Retina (tissue), 1 donor: ENCODE measurements around the gene EYS.
"Not testable (repeated sequence)": the region's sequence is repeated elsewhere in the genome, so short reads cannot be mapped to it uniquely, and the experiment has no call there.

ENCODE experiments used
- DNase-seq: peaks from one replicate; pipeline ENCODE4 v3.0.0-alpha.2; 2016

Gene EYS

DNA sequence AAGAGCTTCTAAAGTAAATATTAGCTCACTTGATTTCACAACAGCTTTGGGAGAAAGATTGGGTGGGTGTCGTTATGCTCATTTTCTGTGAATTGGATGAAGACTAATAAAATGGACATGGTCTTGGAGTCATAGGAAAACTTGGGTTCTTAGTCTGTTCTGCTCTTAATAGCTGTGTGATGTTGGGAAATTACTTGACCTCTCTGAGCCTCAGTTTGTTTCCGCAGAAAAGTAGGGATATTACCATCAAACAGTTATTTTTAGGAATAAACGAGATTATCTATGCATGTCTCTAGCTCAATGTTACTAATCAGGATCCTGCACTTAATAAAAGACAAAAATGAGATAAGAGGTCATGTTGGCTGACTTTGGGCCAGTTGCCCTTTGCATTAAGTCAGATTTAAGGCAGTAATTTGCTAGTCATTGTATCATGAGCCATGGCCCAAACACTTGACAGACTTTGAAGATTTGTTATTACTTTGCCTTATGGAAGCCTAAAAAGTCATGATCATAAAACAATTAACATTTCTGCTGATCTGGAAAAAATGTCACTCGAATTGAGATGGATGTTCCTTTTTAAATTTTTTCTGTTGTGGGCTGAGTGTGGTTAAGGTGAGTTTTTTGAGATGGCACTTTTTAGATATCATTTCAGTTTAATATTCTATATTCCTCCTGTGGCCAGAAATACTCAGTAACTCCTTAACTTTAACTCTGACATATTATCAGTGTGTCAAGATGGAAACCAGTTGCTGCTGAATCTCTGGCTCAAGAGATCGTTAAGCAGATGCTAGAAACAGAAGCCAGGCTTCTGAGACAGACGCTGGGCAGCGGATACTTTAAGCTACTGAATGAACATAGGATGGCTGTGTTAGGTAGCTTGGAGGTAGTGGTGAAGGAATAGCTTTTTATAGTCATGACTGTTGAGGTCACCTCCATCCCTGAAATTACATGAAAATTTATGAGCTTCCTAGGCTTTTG lies 1779.8 kb downstream of the EYS start:
- DNase-seq = no peak

DNA sequence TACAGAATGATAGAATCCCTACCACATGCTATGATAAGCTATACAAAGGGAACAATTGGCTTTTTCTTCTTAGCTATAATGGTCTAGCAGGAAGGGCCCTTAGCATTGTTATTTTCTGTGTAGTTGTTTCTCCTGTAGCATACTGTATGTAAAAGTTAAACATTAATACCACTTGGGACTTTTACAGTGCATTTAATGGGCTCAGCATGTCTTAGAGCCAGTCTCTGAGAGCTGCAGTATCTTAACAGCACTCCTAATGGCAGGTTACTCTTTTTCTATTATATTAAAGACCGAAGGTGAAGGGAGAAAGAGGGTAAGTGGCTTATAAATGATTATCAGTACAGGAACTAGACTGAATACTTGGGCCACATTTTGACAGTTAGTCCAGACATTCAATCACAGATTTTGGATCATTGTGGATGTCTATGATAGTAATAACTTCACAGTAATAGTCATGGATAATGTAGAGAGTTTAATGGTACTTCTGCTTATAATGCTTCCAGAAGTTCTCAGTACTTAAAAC lies 1780.7 kb downstream of the EYS start:
- no peak for DNase-seq

DNA sequence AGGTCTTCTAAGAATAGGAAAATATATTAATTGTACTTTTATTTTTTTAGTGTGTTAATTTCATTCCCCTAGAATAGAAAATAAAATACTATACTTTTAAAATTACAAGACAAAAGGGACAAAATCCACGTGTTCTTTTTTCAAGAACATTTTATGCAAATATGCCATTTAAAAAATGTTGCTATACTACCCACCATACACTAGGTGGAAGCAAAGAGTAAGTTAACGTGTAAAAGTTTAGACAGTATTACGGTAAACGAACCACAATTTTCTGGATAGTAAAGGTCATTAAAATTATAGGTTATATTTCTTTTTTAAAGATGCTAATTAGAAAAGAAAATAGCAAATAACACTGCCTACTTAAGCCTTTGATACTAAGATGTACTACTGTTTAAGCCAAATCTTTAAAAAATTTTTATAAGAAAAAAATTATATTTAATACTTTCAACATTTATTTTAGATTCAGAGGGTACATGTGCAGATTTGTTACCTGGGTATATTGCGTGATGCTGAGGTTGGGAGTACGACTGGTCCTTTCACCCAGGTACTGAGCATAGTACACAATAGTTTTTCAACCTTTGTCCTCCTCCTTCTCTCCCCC lies 1783.8 kb downstream of the EYS start:
- DNase-seq = no peak

DNA sequence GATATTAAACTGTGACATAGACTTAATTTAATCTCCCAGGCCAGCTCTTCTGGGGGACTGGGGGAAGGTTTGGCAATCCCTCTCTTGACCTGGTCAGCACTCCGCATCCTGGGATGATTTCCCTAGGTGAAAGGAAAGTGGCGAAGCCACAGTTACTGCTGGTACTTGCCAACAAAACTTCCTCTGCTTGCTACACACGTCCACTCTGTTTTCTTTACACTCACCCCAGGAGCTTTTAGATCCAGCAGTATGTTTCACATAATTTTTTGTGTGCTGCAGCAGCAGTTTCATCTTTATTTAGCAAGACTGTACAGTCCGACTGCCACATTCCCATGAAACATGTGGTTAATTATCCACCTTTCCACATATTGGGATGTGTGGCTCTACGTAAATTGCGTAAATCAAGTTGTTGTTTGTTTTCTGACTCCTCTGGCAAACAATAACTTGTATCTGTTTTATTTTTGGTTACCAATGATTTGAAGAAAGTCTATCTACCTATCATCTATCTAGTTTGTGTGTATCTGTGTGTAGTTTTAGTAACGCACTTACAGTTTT lies 1787.4 kb downstream of the EYS start:
- DNase-seq = no peak

DNA sequence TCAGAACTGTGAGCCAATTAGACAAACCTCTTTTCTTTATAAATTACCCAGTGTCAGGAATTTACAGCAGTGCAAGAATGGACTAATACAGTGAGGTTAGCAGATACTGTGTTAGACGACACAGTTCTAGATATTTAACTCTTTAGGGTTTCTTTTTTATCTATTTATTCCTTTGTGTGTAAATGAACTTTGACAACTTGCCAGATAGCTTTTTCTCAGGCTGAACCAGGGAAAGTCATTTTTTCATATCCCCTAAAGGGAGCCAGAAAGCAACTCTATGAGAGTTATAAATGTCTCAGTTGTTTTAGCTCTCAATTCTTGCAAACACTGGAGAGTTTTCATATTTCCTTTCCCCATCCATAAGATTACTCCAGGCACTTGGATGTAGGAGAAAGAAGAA lies 1794.1 kb downstream of the EYS start:
- DNase-seq = no peak

DNA sequence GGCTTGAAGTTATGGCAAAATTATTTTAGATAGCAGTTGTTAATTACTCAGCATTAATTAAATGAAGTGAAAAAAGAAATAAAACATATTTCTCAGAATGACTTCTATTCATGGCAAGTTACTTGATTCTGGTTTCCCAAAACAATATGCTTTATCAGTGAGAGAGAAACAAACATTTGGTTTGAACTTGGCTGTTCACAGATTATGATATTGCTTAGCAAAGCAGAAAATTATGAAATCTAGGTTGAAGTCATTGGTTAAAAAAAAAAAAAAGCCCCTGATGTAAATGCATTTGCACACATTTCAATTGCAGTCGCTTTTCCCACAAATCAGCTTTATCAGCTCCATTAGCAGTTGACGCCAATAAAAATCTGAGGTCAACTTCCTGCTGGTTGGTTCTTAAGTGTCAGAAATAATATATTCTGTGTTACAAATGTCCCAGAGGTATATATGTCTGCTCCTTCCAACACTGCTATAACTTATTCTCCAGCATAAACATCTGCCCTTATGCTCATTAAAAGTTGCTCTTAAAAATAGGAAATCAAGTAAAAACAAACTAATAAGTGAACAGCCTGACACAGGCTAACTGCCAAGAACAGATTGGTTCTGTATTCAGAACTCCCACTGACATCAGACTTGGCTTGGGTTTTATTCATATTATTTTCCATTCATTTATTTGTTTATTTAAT lies 1796.0 kb downstream of the EYS start:
- DNase-seq = no peak

DNA sequence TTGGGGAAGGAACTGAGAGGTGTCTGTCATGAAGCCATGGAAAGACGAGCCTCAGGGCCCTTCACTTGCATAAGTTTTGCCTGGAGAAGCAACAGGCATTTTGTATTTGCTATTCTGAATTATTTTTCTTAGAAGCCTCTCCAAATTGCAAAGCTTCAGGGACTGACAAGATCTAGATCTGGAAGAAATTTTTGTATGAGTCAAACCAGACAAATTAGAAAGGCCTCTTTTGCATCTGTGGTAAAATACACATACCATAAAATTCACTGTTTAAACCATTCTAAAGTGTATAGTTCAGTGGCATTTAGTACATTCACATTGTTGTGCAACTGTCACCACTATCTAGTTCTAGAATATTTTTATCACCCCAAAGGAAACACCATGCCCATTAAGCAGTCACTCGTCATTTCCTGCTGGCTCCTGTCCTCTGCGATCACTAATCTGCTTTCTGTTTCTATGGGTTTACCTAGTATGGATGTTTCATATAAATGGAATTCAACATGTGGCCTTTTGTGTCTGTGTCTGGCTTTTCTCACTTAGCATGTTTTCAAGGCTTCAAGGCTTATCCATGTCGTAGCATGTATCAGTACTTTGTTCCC lies 1802.3 kb downstream of the EYS start:
- no peak for DNase-seq

DNA sequence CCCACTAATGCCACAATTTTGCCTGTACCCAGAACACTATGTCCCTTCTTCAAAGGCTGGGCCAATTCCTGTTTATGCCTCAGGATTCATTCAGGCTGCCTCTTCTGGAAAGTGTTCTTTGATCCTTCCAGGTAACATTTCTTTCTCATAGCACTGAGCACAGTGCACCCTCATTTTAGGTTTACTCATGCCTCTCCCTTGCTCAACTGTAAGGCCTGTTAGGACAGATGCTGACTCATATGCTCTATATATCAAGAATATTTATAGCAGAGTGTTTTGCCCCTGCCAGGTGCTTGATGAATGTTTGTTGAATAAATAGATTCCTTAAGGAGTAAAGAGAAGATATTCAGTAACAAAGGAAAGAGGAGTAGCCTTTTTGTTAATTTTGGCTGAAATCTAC lies 1807.5 kb downstream of the EYS start:
- DNase-seq = no peak

DNA sequence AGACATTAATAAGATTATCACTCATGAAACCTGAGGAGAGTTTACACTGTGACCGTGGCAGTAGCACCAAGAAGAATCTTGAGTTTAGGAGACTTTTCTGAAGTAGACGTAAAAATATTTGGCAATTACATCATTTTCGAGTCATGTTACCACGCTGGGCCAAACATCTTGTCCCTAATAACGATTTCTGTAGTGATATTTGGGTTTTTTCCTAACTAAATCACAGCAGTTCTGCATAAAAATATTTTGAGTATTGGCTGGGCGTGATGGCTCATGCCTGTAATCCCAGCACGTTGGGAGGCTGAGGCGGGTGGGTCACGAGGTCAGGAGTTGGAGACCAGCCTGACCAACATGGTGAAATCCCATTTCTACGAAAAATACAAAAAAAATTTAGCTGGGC lies 1809.1 kb downstream of the EYS start:
- DNase-seq = no peak

DNA sequence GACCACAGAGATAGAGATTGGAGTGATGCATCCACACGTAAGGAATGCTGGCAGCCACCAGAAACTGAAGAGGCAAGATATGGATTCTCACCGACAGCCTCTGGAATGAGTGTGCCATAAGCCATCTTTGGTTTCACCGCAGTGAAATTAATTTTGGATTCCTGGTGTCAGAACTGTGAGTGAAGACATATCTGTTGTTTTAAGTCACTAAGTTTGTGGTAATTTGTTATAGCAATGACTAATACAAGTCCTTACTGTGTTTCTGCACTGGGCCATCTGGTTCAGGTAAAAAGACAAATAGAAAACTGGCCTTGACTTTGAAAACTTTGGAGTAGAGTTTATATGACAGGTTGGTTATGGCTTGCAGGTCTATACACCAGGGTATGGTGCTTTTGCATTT lies 1809.6 kb downstream of the EYS start:
- no peak for DNase-seq

DNA sequence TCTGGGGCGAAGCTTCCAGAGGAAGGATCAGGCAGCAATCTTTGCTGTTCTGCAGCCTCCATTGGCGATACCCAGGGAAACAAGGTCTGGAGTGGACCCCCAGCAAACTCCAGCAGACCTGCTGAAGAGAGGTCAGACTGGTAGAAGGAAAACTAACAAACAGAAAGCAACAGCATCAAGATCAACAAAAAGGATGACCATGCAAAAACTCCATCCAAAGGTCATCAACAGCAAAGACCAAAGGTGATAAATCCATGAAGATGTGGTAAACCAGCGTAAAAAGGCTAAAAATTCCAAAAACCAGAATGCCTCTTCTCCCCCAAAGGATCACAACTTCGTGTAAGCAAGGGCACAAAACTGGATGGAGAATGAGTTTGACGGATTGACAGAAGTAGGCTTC lies 1818.6 kb downstream of the EYS start:
- no peak for DNase-seq

DNA sequence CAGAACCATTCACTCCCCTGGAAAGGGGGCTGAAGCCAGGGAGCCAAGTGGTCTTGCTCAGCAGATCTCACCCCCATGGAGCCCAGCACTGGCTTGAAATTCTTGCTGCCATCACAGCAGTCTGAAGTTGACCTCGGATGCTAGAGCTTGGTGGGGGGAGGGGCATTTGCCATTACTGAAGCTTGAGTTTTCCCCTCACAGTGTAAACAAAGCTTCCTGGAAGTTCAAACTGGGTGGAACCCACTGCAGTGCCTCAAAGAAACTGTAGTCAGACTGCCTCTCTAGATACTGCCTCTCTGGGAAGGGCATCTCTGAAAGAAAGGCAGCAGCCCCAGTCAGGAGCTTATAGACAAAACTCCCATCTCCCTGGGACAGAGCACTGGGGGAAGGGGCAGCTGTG lies 1819.2 kb downstream of the EYS start:
- not testable (repeated sequence) for DNase-seq

DNA sequence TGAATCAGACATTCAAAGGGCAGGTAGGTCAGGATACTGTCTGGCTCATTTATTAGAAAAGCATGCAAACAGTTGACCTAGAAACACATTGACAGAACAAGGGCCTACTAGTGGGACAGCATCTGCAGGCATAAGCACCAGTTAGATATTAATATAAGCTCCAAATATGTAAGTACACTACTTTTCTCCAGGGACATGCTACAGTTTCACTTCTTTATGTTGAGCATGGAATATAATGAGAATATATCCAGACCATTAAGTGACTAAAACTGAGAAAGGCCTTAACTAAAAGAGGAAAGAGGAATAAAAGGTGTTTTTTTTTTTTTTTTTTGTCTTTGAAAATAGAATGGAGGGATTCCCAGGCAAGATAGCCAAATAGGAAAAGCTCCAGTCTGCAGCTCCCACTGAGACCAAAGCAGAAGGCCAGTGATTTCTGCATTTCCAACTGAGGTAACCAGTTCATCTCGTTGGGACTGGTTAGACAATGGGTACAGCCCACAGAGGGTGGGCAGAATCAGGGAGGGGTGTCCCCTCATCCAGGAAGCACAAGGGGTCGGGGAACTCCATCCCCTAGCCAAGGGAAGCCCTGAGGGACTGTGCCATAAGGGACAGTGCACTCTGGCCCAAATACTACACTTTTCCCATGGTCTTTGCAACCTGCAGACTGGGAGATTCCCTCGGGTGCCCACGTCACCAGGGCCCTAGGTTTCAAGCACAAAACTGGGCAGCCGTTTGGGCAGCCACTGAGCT lies 1819.8 kb downstream of the EYS start:
- DNase-seq = no peak

DNA sequence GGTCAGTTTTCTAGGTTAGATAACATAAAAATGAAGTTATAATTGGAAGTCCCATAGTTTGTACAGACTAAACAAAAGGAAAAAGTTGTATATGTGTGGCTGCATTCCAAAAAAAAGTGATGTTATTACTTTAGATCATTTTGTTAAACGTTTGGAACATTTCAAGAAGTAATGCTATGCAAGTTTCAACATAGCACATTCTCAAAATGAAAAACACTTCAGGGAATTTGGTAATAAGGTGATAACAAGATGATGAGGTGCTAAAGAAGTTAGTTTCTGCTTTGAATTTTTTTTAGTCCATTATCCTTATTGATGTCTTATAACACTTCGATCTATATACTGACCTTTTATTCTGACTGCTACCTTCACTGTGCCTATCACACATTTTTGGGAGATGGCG lies 1820.7 kb downstream of the EYS start:
- no peak for DNase-seq

DNA sequence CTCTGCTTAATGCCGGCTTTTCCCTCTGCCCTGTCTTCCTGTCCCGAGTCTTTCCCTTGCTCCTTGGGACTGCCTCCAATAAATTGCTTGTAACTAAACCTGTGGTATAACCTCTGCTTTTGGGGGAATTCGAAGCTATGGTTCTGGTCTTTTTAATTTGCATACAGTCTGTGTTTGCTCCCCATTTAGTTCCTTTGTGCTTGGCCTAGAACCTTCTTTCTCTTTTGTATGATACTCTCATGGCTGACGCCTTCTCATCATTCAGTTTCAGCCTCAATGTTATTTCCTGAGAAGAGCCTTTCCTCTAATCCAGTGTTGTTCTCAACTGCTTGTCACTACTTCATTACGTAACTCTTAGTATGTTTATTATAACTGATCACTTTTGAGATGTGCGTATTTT lies 1823.4 kb downstream of the EYS start:
- DNase-seq = no peak

DNA sequence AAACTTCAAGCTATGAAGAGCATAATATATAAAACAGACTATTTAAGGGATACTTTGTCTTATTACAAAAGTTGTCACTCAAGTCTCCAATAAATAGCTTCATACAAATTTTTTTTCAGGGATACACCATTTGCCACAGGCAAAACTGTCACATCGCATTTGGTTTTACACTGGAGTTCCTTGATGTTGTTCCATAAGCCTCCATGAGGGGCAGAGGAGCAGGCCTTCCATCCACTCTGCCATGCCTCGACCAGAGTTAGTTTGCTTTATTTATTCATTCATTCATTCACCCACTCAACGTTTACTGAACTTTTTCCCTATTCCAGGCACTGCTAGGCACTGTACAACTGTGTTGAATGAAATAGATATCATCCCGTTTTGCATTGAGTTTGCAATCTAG lies 1824.8 kb downstream of the EYS start:
- peak; percentile 68 for DNase-seq

DNA sequence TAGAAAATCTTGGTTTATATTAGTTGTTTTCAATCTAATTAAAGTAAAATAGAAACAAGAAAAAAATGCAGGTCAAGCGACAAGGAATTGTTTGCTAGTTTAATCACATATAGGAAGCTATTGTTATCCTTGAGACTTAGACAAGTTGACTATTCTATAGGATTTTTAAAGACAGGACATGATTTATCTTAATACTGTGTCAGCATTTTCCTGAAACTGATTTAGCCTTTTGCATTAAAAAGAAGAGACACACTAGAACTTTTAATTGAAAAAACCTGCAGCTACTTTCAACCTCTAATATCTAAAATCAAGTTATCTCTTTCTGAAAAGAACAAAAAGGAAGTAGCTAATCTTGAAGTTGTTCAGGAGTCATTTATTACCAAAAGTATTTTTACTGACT lies 1825.2 kb downstream of the EYS start:
- no peak for DNase-seq

DNA sequence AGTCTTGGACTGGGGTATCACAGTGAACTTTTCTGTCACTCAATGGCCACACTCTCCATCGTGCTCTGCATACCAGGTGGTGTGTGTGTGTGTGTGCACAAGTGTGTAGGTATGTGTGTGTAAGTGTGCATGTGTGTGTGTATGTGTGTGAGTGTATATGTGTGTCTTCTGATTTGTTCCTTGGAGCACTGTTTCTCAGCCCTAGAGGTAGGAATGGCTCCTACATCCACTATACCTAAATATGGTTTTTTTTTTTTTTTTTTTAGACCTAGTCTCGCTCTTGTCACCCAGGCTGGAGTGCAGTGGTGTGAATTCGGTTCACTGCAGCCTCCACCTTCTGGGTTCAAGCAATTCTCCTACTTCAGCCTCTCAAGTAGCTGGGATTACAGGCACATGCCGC lies 1834.8 kb downstream of the EYS start:
- no peak for DNase-seq

DNA sequence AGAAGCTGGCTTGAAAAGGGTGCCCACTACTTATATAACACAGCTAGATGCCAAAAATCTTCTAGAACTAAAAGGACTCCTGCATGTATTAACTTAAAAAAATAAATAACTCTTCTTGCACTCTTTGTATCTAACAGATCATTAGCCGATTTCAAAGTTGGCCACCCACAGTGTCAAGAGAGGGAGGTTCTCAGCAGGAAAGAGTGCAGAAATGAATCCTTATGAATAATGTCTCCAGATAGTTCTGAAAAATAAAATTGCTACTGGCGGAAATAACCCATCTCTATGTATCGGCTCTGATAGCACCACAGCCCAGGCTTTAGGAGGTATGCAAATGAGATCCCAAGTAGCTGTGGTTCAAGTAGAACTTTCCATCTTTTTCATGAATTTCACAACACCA lies 1838.7 kb downstream of the EYS start:
- no peak for DNase-seq

DNA sequence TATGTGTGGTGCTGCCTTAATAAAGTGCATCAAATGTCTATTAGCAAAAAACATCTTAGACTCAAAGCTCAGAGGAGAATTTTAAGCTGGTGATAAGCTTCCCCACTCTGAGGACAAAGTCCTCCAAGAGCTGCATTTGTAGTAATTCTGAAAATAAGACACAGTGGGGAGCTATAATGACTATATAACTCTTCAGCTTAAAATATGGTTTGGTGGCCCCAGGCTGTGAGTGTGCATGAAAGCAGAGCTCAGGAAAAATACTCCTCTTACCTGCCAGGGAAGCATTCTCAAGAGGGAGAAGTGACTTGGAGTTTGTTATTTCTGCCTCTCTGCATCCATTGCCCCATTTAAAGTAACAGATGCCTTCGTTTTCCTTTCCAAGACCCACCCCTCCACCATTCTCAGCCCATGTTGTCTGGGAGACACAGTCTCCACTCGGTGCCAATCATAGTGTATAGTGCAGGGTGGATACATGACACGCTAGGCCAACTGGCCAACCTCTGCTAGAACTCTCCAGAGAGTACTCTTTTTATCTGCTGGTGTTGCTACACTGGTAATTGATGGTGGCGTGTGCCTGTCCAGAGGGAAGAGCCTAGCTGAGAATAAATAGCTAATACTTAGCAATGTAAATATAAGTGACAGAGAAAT lies 1842.2 kb downstream of the EYS start:
- no peak for DNase-seq

DNA sequence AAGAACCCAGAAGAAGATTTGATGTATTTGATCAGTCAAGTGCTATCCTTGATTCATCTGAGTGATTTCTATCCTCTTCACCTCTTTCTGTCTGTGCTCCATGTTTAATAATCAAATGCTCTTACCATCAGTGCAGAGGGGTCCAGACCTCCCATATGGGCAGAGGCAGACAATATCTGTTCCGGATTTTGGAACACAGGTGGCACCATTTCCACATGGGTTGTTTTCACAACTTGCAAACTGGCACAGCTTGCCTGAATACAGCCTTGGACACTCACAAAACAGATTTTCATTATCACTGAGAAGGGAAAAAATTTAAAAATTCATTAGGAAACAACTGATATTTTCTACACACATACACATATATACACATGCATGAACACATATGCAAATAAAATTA lies 1843.0 kb downstream of the EYS start:
- DNase-seq = no peak
